H1 (cell line): ENCODE results near the gene APOBEC3H. TPM values are rescaled to one million over a fixed set of nuclear protein-coding genes. Genes with fewer than 3 reads are reported as not detected.

Experiments
- CTCF ChIA-PET: fragments of 300-600 bp; sonication (Branson Sonifier 250); formaldehyde crosslinking; loops from one replicate; lab custom pipeline; 2021; ENCODE audit not compliant: partially characterized antibody; lab: Charles Lee
- POLR2A ChIA-PET: fragments of 300-600 bp; sonication (Branson Sonifier 250); formaldehyde crosslinking; loops from one replicate; lab custom pipeline; 2021; ENCODE audit warnings: inconsistent platforms; ENCODE audit not compliant: partially characterized antibody; lab: Charles Lee
- DNase-seq, 2 experiments: peaks; one replicate each; pipeline versions ENCODE4 v3.0.0 to v3.0.0-alpha.2; 2010 to 2022; ENCODE audit warnings: low spot score in 2 of 2, low read depth in 1 of 2, mixed read lengths in 1 of 2
- FAIRE-seq: peaks from 2 replicates; lab custom pipeline; 2011; peaks lifted over from hg19 to GRCh38; lab: Jason Lieb, UNC
- H2AFZ ChIP-seq: 2 replicates; pipeline ENCODE4 v1.8.1; 2012; ENCODE audit warnings: low read length, inconsistent platforms
- H2AK5ac ChIP-seq: 2 replicates; pipeline ENCODE4 v1.6.1; 2013; ENCODE audit warnings: low read depth, low read length
- H2BK120ac ChIP-seq: replicated peaks from 2 replicates; pipeline ENCODE3; 2013; ENCODE audit warnings: low read depth, low read length, inconsistent platforms
- H2BK12ac ChIP-seq: 2 replicates; pipeline ENCODE4 v1.6.1; 2013; ENCODE audit warnings: low read depth, low read length
- H2BK15ac ChIP-seq: 2 replicates; pipeline ENCODE4 v1.6.1; 2013; ENCODE audit warnings: low read length
- H2BK20ac ChIP-seq: 2 replicates; pipeline ENCODE4 v1.6.1; 2013; ENCODE audit warnings: low read length
- H2BK5ac ChIP-seq: 2 replicates; pipeline ENCODE4 v1.6.1; 2013; ENCODE audit warnings: low read depth, low read length
- H3K14ac ChIP-seq: 2 replicates; pipeline ENCODE4 v1.6.1; 2013; ENCODE audit warnings: inconsistent platforms; ENCODE audit not compliant: insufficient read length
- H3K18ac ChIP-seq: 2 replicates; pipeline ENCODE4 v1.6.1; 2013; ENCODE audit warnings: low read length; ENCODE audit errors: extremely low read depth
- H3K23ac ChIP-seq: 2 replicates; pipeline ENCODE4 v1.6.1; 2013; ENCODE audit warnings: inconsistent platforms; ENCODE audit not compliant: insufficient read length
- H3K23me2 ChIP-seq: 2 replicates; pipeline ENCODE4 v1.6.1; 2013; ENCODE audit warnings: low read depth, low read length
- H3K27ac ChIP-seq: 2 replicates; pipeline ENCODE4 v1.6.1; 2011; ENCODE audit warnings: low read depth, low read length, inconsistent platforms
- H3K27me3 ChIP-seq, 4 experiments: replicated peaks in 1 of 4; 1 replicate in 1 of 4; 2 replicates in 3 of 4; pipeline versions ENCODE4 v1.6.1 to v1.8.1; 2011 to 2013; ENCODE audit warnings: low read length in 3 of 4, mild to moderate bottlenecking in 3 of 4, inconsistent platforms in 2 of 4, mixed read lengths in 2 of 4, moderate library complexity in 1 of 4; ENCODE audit not compliant: control insufficient read depth in 3 of 4, insufficient read depth in 3 of 4; ENCODE audit errors: extremely low read depth in 1 of 4
- H3K36me3 ChIP-seq, 4 experiments: 2 replicates each; pipeline versions ENCODE4 v1.6.1 to v1.8.1; 2011 to 2013; ENCODE audit warnings: mild to moderate bottlenecking in 4 of 4, low read length in 3 of 4, moderate library complexity in 2 of 4, control low read depth in 1 of 4, inconsistent platforms in 1 of 4; ENCODE audit not compliant: insufficient read depth in 4 of 4, control insufficient read depth in 2 of 4
- H3K4ac ChIP-seq: replicated peaks from 2 replicates; pipeline ENCODE3; 2013; ENCODE audit warnings: low read length, low read depth, mixed read lengths, inconsistent platforms; ENCODE audit not compliant: insufficient read length
- H3K4me1 ChIP-seq, 4 experiments: replicated peaks in 1 of 4; 1 replicate in 1 of 4; 2 replicates in 3 of 4; pipeline versions ENCODE4 v1.6.1 to v1.8.1; 2011 to 2013; ENCODE audit warnings: low read length in 3 of 4, inconsistent platforms in 2 of 4, mixed read lengths in 1 of 4; ENCODE audit not compliant: insufficient read depth in 4 of 4, control insufficient read depth in 3 of 4
- H3K4me2 ChIP-seq, 2 experiments: 2 replicates each; pipeline versions ENCODE4 v1.6.1 to v1.8.1; 2011 to 2013; ENCODE audit warnings: low read depth in 2 of 2, low read length in 2 of 2, control low read depth in 1 of 2, inconsistent platforms in 1 of 2, mild to moderate bottlenecking in 1 of 2; ENCODE audit not compliant: insufficient read depth in 1 of 2
- H3K4me3 ChIP-seq, 4 experiments: fragments of 200-600, 300-600 bp in 1 of 4; sonication (generic), shearing (Covaris generic), sonication (Bioruptor Twin) in 1 of 4; 2 replicates each; pipeline versions ENCODE4 v1.5.1 to v1.8.1; 2011 to 2016; ENCODE audit warnings: low read length in 4 of 4, low read depth in 3 of 4, control low read depth in 2 of 4, inconsistent platforms in 2 of 4, mild to moderate bottlenecking in 2 of 4, mixed read lengths in 1 of 4, moderate library complexity in 1 of 4; ENCODE audit not compliant: insufficient read depth in 2 of 4; ENCODE audit errors: extremely low read depth in 1 of 4
- H3K56ac ChIP-seq: replicated peaks from 2 replicates; pipeline ENCODE3; 2013; ENCODE audit warnings: low read depth, mild to moderate bottlenecking, mixed read lengths, low read length, inconsistent platforms; ENCODE audit not compliant: insufficient read length
- H3K79me1 ChIP-seq: 2 replicates; pipeline ENCODE4 v1.6.1; 2013; ENCODE audit warnings: low read depth, low read length, control low read depth
- H3K79me2 ChIP-seq, 2 experiments: 2 replicates each; pipeline versions ENCODE4 v1.6.1 to v1.8.1; 2012 to 2013; ENCODE audit warnings: low read length in 2 of 2, mild to moderate bottlenecking in 2 of 2, inconsistent platforms in 1 of 2; ENCODE audit not compliant: insufficient read depth in 2 of 2, control insufficient read depth in 1 of 2
- H3K9ac ChIP-seq, 4 experiments: replicated peaks in 1 of 4; 1 replicate in 1 of 4; 2 replicates in 3 of 4; pipeline versions ENCODE4 v1.6.1 to v1.8.1; 2011 to 2013; ENCODE audit warnings: low read depth in 3 of 4, low read length in 3 of 4, control low read depth in 2 of 4, mild to moderate bottlenecking in 2 of 4, moderate library complexity in 2 of 4, inconsistent platforms in 1 of 4; ENCODE audit errors: extremely low read depth in 1 of 4
- H3K9me3 ChIP-seq, 2 experiments: 2 replicates each; pipeline versions ENCODE4 v1.6.1 to v1.8.1; 2012 to 2013; ENCODE audit warnings: mild to moderate bottlenecking in 2 of 2, moderate library complexity in 2 of 2, control low read depth in 1 of 2, inconsistent platforms in 1 of 2, low read depth in 1 of 2, low read length in 1 of 2, mixed read lengths in 1 of 2; ENCODE audit not compliant: insufficient read depth in 2 of 2
- H4K20me1 ChIP-seq, 2 experiments: replicated peaks in 1 of 2; 2 replicates each; pipeline versions ENCODE3 to v1.8.1; 2011 to 2013; ENCODE audit warnings: inconsistent platforms in 2 of 2, low read length in 2 of 2, mild to moderate bottlenecking in 1 of 2; ENCODE audit not compliant: insufficient read depth in 2 of 2, control insufficient read depth in 1 of 2
- H4K5ac ChIP-seq: 2 replicates; pipeline ENCODE4 v1.6.1; 2013; ENCODE audit warnings: low read length, low read depth, mixed read lengths, inconsistent platforms; ENCODE audit not compliant: insufficient read length
- H4K8ac ChIP-seq: 2 replicates; pipeline ENCODE4 v1.8.0; 2013; ENCODE audit warnings: mild to moderate bottlenecking, moderate library complexity, low read length, inconsistent platforms; ENCODE audit not compliant: insufficient read depth; ENCODE audit errors: extremely low read depth
- H4K91ac ChIP-seq: replicated peaks from 2 replicates; pipeline ENCODE3; 2013; ENCODE audit warnings: low read length, mixed read lengths, inconsistent platforms; ENCODE audit not compliant: insufficient read length
- CBX8 ChIP-seq: fragments of 300-800, 300-1000 bp; sonication (generic); IDR thresholded peaks from 2 replicates; pipeline ENCODE4 v1.7.1; 2016; ENCODE audit warnings: low read depth, low read length, borderline replicate concordance
- CHD2 ChIP-seq: IDR thresholded peaks from 2 replicates; pipeline ENCODE4 v1.6.1; 2012; ENCODE audit warnings: low read length, improper control_type of control experiment
- FOSL1 ChIP-seq: IDR thresholded peaks from 2 replicates; pipeline ENCODE4 v1.6.1; 2011; ENCODE audit warnings: mild to moderate bottlenecking, low read depth, low read length, moderate library complexity; ENCODE audit not compliant: insufficient read depth
- HDAC2 ChIP-seq, 2 experiments: fragments of 300-600 bp in 1 of 2; sonication (generic) in 1 of 2; IDR thresholded peaks; 2 replicates each; pipeline ENCODE4 v1.6.1; 2011 to 2012; ENCODE audit warnings: low read depth in 2 of 2, low read length in 2 of 2, mild to moderate bottlenecking in 2 of 2, moderate library complexity in 2 of 2, borderline replicate concordance in 1 of 2, inconsistent platforms in 1 of 2
- NANOG ChIP-seq: IDR thresholded peaks from 2 replicates; pipeline ENCODE4 v1.6.1; 2011; ENCODE audit warnings: low read length, low read depth, mild to moderate bottlenecking, inconsistent platforms; ENCODE audit not compliant: insufficient read depth, poor library complexity, severe bottlenecking
- PHF8 ChIP-seq: fragments of 200-600 bp; sonication (generic); conservative IDR thresholded peaks from 2 replicates; pipeline ENCODE4 v1.7.1; 2012; ENCODE audit warnings: low read depth, mild to moderate bottlenecking, inconsistent platforms, low read length, moderate library complexity
- POLR2AphosphoS5 ChIP-seq: IDR thresholded peaks from 2 replicates; pipeline ENCODE4 v1.6.1; 2011; ENCODE audit warnings: low read depth, low read length
- RFX5 ChIP-seq: IDR thresholded peaks from 2 replicates; pipeline ENCODE4 v1.6.1; 2011; ENCODE audit warnings: low read depth, low read length, improper control_type of control experiment, borderline replicate concordance
- SIRT6 ChIP-seq: IDR thresholded peaks from one replicate; pipeline ENCODE4 v1.7.1; 2012; ENCODE audit warnings: low read length, inconsistent platforms
- SP4 ChIP-seq: IDR thresholded peaks from 2 replicates; pipeline ENCODE4 v1.6.1; 2012; ENCODE audit warnings: low read length, inconsistent platforms
- TCF12 ChIP-seq: IDR thresholded peaks from 2 replicates; pipeline ENCODE4 v1.6.1; 2011; ENCODE audit warnings: low read depth, mild to moderate bottlenecking, low read length
- ZNF274 ChIP-seq: IDR thresholded peaks from 2 replicates; pipeline ENCODE4 v1.7.0; 2012; ENCODE audit warnings: low read length, borderline replicate concordance; ENCODE audit errors: extremely low read depth
- WGBS, 2 experiments: shearing (Covaris generic) in 1 of 2; methylation state at CpG; one replicate each; pipeline versions ENCODE4 v1.1.6 to v1.1.7; 2013 to 2015; ENCODE audit warnings: low lambda C conversion rate in 2 of 2, mixed read lengths in 2 of 2, inconsistent platforms in 1 of 2, low coverage in 1 of 2, missing lambda C conversion rate in 1 of 2; ENCODE audit not compliant: insufficient replicate concordance in 2 of 2, insufficient coverage in 1 of 2, insufficient read length in 1 of 2; ENCODE audit errors: extremely low coverage in 1 of 2, missing lambda C conversion rate in 1 of 2; 5-methylcytosine and 5-hydroxymethylcytosine counted together
- polyA plus RNA-seq, 7 experiments: library from polyadenylated mRNA; depleted of rRNA in 3 of 7; stranded (reverse) in 5 of 7; unstranded in 2 of 7; fragments of >200 nt in 5 of 7; fragments of 200-250 nt in 2 of 7; gene quantifications; 1 replicate in 5 of 7; 2 replicates in 1 of 7; 4 replicates in 1 of 7; pipeline versions ENCODE4 v1.2.1 to v1.2.3, GENCODE V29; 2011 to 2013; ENCODE audit warnings: missing spikeins in 2 of 7, mixed read lengths in 2 of 7
- total RNA-seq: library from RNA; stranded (reverse); fragmentation: NEBNext Ultra II Directional; extraction: Animal tissue kit (Norgen Biotek cat#: 25700); gene quantifications from 2 replicates; pipeline ENCODE4 v1.2.1, GENCODE V29; 2021

The APOBEC3H gene
- total and polyA plus RNA-seq, 2 of the 8 experiments (the other 6 are each of a cell fraction or from before 2014, with no cell fraction given) = 0.47 to 0.56 TPM

GRCh38 chr22:39134366-39135091 lies 37.5 kb downstream of the APOBEC3H start:
- Histone ChIP-seq H3K27me3 (no peaks in the 10 kb centered on the region), H3K18ac (no peak overlapping the region), H3K14ac (no peak overlapping the region), H3K23ac (no peak overlapping the region), H3K56ac (no peak overlapping the region), H3K23me2 (no peaks in the 10 kb centered on the region), H2AFZ (no peak overlapping the region), H2BK15ac (no peak overlapping the region), H2BK12ac (no peak overlapping the region), H2BK5ac (no peak overlapping the region), H3K79me1 (no peaks in the 10 kb centered on the region), H3K4me3 (no peak overlapping the region), H3K4me2 (no peak overlapping the region), H3K27ac (no peak overlapping the region), H2AK5ac (no peak overlapping the region), H3K4ac (no peak overlapping the region), H4K8ac (no peak overlapping the region), H3K4me1 (peaks cover 4 to 22% (median 11%) of the 10 kb centered on the region in 4 experiments; a peak in 4 of 7 replicates), H3K79me2 (no peaks in the 10 kb centered on the region), H3K36me3 (no peaks in the 10 kb centered on the region), H3K9ac (no peak overlapping the region), H4K20me1 (no peaks in the 10 kb centered on the region), H4K91ac (no peak overlapping the region), H3K9me3 (no peaks in the 10 kb centered on the region), H2BK20ac (no peak overlapping the region), H2BK120ac (no peak overlapping the region), H4K5ac (no peak overlapping the region)
- DNase-seq (no peak), FAIRE-seq (no peak)
- ChIA-PET CTCF (interaction anchor here (0.5 to 5.1 kb wide), 48 partner anchors 9 to 803 kb away, joined by 3 to 47 read pairs (median 4); partner anchors contain the start of genes APOBEC3B and PDGFB), POLR2A (interaction anchor here (0.7 to 7.4 kb wide), 6 partner anchors 9 to 183 kb away, joined by 3 to 67 read pairs (median 5); partner anchors contain the start of gene RPL3)
- whole genome bisulfite sequencing, 2 experiments = 92% methylated on average over 21 of the region's 35 CpGs; no CpG with 5 or more reads in 1 of the 2 experiments
- TF ChIP-seq SP4 = no peak
- TF ChIP-seq TCF12 = no peak
- no peak for TF ChIP-seq ZNF274
- TF ChIP-seq NANOG = no peak
- no peak for TF ChIP-seq FOSL1
- TF ChIP-seq HDAC2 (IDR thresholded peaks at IDR 0.05; ENCODE audit: borderline replicate concordance in 1 of 2, low read depth in 2 of 2, low read length in 2 of 2) = no peak
- TF ChIP-seq CBX8 = no peak
- TF ChIP-seq CHD2 = no peak
- no peak for TF ChIP-seq RFX5
- TF ChIP-seq POLR2AphosphoS5 = no peak
- no peak for TF ChIP-seq PHF8
- TF ChIP-seq SIRT6 = no peak
